Endothelial cell of umbilical vein (primary cell): ENCODE results near the gene KDM4C. TPM values are rescaled to one million over a fixed set of nuclear protein-coding genes. Genes with fewer than 3 reads are reported as not detected.

Experiments
- BruUV-seq: library from RNA; stranded (reverse); fragments of 400-500 nt; replicated peaks from 2 replicates; lab custom pipeline; 2021; lab: Mats Ljungman, UMichigan
- CTCF ChIA-PET: fragments of 300-600, 350-600 bp; sonication (Branson Sonifier 250); formaldehyde crosslinking; loops from one replicate; lab custom pipeline; 2021; ENCODE audit warnings: antibody characterized with exemption, inconsistent platforms; lab: Charles Lee
- POLR2A ChIA-PET: fragments of 300-600, 350-600 bp; sonication (Branson Sonifier 250); formaldehyde crosslinking; loops from one replicate; lab custom pipeline; 2021; ENCODE audit warnings: antibody characterized with exemption, inconsistent platforms; lab: Charles Lee
- DNase-seq: peaks from one replicate; pipeline ENCODE4 v3.0.0-alpha.2; 2011; ENCODE audit warnings: low read depth, low spot score
- FAIRE-seq: peaks from 2 replicates; lab custom pipeline; 2011; peaks lifted over from hg19 to GRCh38; lab: Jason Lieb, UNC
- H2AFZ ChIP-seq: 2 replicates; pipeline ENCODE4 v1.6.0; 2012; ENCODE audit warnings: low read depth, low read length, control low read depth, inconsistent platforms
- H3K27ac ChIP-seq: 2 replicates; pipeline ENCODE4 v1.5.1; 2011; ENCODE audit warnings: low read depth, mild to moderate bottlenecking, control low read depth, low read length, moderate library complexity; ENCODE audit not compliant: insufficient read depth
- H3K27me3 ChIP-seq, 2 experiments: 2 replicates each; pipeline versions ENCODE4 v1.6.0 to v1.6.1; 2011; ENCODE audit warnings: low read length in 2 of 2, mixed read lengths in 1 of 2; ENCODE audit not compliant: control insufficient read depth in 2 of 2, insufficient read depth in 2 of 2
- H3K36me3 ChIP-seq, 2 experiments: 2 replicates in 1 of 2; 3 replicates in 1 of 2; pipeline ENCODE4 v1.5.1; 2011; ENCODE audit warnings: low read length in 2 of 2, mild to moderate bottlenecking in 1 of 2, moderate library complexity in 1 of 2; ENCODE audit not compliant: control insufficient read depth in 2 of 2, insufficient read depth in 2 of 2; ENCODE audit errors: extremely low read depth in 1 of 2
- H3K4me1 ChIP-seq: 3 replicates; pipeline ENCODE4 v1.5.1; 2011; ENCODE audit warnings: mild to moderate bottlenecking, low read length; ENCODE audit not compliant: control insufficient read depth, insufficient read depth; ENCODE audit errors: extremely low read depth
- H3K4me2 ChIP-seq: 2 replicates; pipeline ENCODE4 v1.6.1; 2011; ENCODE audit warnings: low read length, control low read depth, mixed read lengths; ENCODE audit not compliant: insufficient read depth
- H3K4me3 ChIP-seq, 3 experiments: fragments of 200-600 bp in 1 of 3; sonication (generic), shearing (Covaris generic) in 1 of 3; replicated peaks in 1 of 3; 2 replicates each; pipeline ENCODE4 v1.5.1; 2011 to 2016; ENCODE audit warnings: control low read depth in 3 of 3, low read length in 3 of 3, mild to moderate bottlenecking in 2 of 3, inconsistent platforms in 1 of 3, low read depth in 1 of 3, moderate library complexity in 1 of 3; ENCODE audit not compliant: insufficient read depth in 1 of 3
- H3K79me2 ChIP-seq: 2 replicates; pipeline ENCODE4 v1.6.0; 2012; ENCODE audit warnings: low read length, inconsistent platforms; ENCODE audit not compliant: control insufficient read depth, insufficient read depth
- H3K9ac ChIP-seq: replicated peaks from 2 replicates; pipeline ENCODE3; 2011; ENCODE audit warnings: low read length, control low read depth; ENCODE audit not compliant: insufficient read depth; ENCODE audit errors: extremely low read depth
- H3K9me1 ChIP-seq: replicated peaks from 3 replicates; pipeline ENCODE4 v1.6.0; 2011; ENCODE audit warnings: mild to moderate bottlenecking, low read length; ENCODE audit not compliant: control insufficient read depth, insufficient read depth; ENCODE audit errors: extremely low read depth
- H3K9me3 ChIP-seq: replicated peaks from 2 replicates; pipeline ENCODE4 v1.5.1; 2012; ENCODE audit warnings: low read length, inconsistent platforms; ENCODE audit not compliant: control insufficient read depth, insufficient read depth
- H4K20me1 ChIP-seq: replicated peaks from 2 replicates; pipeline ENCODE3; 2011; ENCODE audit warnings: mild to moderate bottlenecking, low read length; ENCODE audit not compliant: control insufficient read depth, insufficient read depth; ENCODE audit errors: extremely low read depth
- CTCF ChIP-seq, 2 donors: IDR thresholded peaks; 1 replicate in 1 of 2; 2 replicates in 1 of 2; pipeline ENCODE4 v1.5.1; 2011; ENCODE audit warnings: low read length in 2 of 2, mild to moderate bottlenecking in 2 of 2, moderate library complexity in 2 of 2, control low read depth in 1 of 2, inconsistent platforms in 1 of 2, low read depth in 1 of 2; ENCODE audit not compliant: insufficient read depth in 1 of 2; ENCODE audit errors: extremely low read depth in 1 of 2
- EZH2 ChIP-seq: IDR thresholded peaks from 2 replicates; pipeline ENCODE4 v1.6.1; 2012; ENCODE audit warnings: borderline replicate concordance, low read depth, mild to moderate bottlenecking, moderate library complexity, low read length, inconsistent platforms; ENCODE audit not compliant: severe bottlenecking
- FOS ChIP-seq: IDR thresholded peaks from 2 replicates; pipeline ENCODE4 v1.6.1; 2011; ENCODE audit warnings: mild to moderate bottlenecking, low read length, moderate library complexity, borderline replicate concordance; ENCODE audit not compliant: insufficient read depth
- GATA2 ChIP-seq: IDR thresholded peaks from 2 replicates; pipeline ENCODE4 v1.7.0; 2011; ENCODE audit warnings: low read depth, mild to moderate bottlenecking, moderate library complexity, mixed read lengths, low read length; ENCODE audit not compliant: insufficient read length, insufficient read depth
- JUN ChIP-seq: IDR thresholded peaks from 2 replicates; pipeline ENCODE4 v1.6.1; 2011; ENCODE audit warnings: borderline replicate concordance, low read depth; ENCODE audit not compliant: insufficient read length, insufficient read depth
- MYC ChIP-seq: IDR thresholded peaks from one replicate; pipeline ENCODE4 v1.6.1; 2011; ENCODE audit warnings: mild to moderate bottlenecking, low read depth, low read length
- POLR2A ChIP-seq: IDR thresholded peaks from 2 replicates; pipeline ENCODE4 v1.6.1; 2012; ENCODE audit warnings: low read depth, mild to moderate bottlenecking, control low read depth, low read length
- POLR2AphosphoS5 ChIP-seq: IDR thresholded peaks from 2 replicates; pipeline ENCODE4 v1.6.1; 2012; ENCODE audit warnings: low read depth, mild to moderate bottlenecking, control low read depth, low read length, moderate library complexity; ENCODE audit not compliant: insufficient read depth
- dilution Hi-C: fragments of 300-500 bp; cut with MboI; formaldehyde crosslinking; loops from one replicate; pipeline ENCODE4 v1.15.0; 2019; ENCODE audit warnings: low sequenced_read_pairs; ENCODE audit not compliant: extremely low pct_ligation_motif_present
- intact Hi-C: fragments of 100-400 bp; cut with micrococcal nuclease; formaldehyde crosslinking; loops from one replicate; pipeline ENCODE4 v1.10.0; 2022
- polyA plus RNA-seq, 4 experiments: library from polyadenylated mRNA; depleted of rRNA in 3 of 4; stranded (reverse) in 3 of 4; unstranded in 1 of 4; fragments of >200 nt; gene quantifications; 2 replicates each; pipeline versions ENCODE4 v1.2.1 to v1.2.3, GENCODE V29; 2011 to 2012; ENCODE audit warnings: missing spikeins in 1 of 4
- total RNA-seq: library from RNA; stranded (reverse); gene quantifications from 2 replicates; pipeline ENCODE4 v1.2.3, GENCODE V29; 2021
- TF ChIP-seq, protein P1 (sequence below): IDR thresholded peaks from 2 replicates; pipeline ENCODE4 v1.6.1; 2011; ENCODE audit not compliant: insufficient read depth, insufficient read length

The KDM4C gene
- total and polyA plus RNA-seq, 2 donors (not counting 3 experiments of a cell fraction or from before 2014, with no cell fraction given) = 5.4 to 15.0 TPM

DNA sequence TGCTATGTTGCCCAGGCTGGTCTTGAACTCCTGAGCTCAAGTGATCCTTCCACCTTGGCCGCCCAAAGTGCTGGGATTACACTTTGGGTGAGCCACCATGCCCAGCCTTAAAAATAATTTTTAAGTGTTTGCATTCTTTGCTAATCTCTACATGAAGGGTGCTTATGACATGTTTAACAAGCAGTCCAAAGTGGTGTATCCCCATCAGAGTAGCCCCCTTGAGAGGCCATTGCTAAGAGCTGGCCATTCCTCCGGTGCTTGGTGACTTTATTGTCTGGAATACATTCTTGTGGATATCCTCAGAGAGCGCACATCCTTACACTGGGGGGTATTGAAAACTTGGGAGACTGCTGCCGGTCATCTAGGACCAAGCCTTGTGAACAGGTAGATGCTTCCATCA is 395.4 kb downstream of the KDM4C start:
- Histone ChIP-seq H3K36me3 (peaks cover 0 to 2% of the 10 kb centered on the region in 2 experiments), H3K4me2 (no peak overlapping the region), H3K27ac (no peak overlapping the region), H3K9me3 (no peaks in the 10 kb centered on the region), H3K4me1 (no peaks in the 10 kb centered on the region), H3K27me3 (no peaks in the 10 kb centered on the region), H4K20me1 (no peaks in the 10 kb centered on the region), H2AFZ (no peak overlapping the region), H3K9ac (no peak overlapping the region), H3K79me2 (no peaks in the 10 kb centered on the region), H3K9me1 (no peaks in the 10 kb centered on the region), H3K4me3 (no peak overlapping the region)
- DNase-seq = no peak
- ChIA-PET POLR2A (no interaction called here), CTCF (no interaction called here)
- dilution Hi-C loops = no loop called here
- FAIRE-seq = no peak
- intact Hi-C loops = no loop called here
- TF ChIP-seq MYC (no peak), GATA2 (no peak), POLR2A (no peak), POLR2AphosphoS5 (no peak), JUN (no peak), EZH2 (no peak), CTCF (IDR thresholded peaks at IDR 0.05; ENCODE audit: extremely low read depth in 1 of 2, insufficient read depth in 1 of 2, low read depth in 1 of 2, low read length in 2 of 2) (no peak), FOS (no peak)
- TF ChIP-seq, protein P1, sequence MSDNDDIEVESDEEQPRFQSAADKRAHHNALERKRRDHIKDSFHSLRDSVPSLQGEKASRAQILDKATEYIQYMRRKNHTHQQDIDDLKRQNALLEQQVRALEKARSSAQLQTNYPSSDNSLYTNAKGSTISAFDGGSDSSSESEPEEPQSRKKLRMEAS = no peak
- BruUV-seq = no TSS peak
